Esophagus squamous epithelium (tissue), 4 donors: ENCODE data around the gene DEPDC4.

Experiments
- POLR2A ChIP-seq, 4 donors: fragments of 450-650 bp; IDR thresholded peaks; one replicate each; pipeline ENCODE4 v1.6.1; 2017; ENCODE audit warnings: antibody characterized with exemption in 4 of 4, mild to moderate bottlenecking in 4 of 4, moderate library complexity in 3 of 4
- TF ChIP-seq, protein P1 (sequence below), 6 experiments: fragments of 450-650 bp in 4 of 6; fragments of 200-600 bp in 2 of 6; sonication (generic) in 2 of 6; IDR thresholded peaks; one replicate each; pipeline ENCODE4 v1.5.1; 2016 to 2019; ENCODE audit warnings: antibody characterized with exemption in 6 of 6, mild to moderate bottlenecking in 4 of 6, moderate library complexity in 4 of 6

- TF ChIP-seq, protein P1, sequence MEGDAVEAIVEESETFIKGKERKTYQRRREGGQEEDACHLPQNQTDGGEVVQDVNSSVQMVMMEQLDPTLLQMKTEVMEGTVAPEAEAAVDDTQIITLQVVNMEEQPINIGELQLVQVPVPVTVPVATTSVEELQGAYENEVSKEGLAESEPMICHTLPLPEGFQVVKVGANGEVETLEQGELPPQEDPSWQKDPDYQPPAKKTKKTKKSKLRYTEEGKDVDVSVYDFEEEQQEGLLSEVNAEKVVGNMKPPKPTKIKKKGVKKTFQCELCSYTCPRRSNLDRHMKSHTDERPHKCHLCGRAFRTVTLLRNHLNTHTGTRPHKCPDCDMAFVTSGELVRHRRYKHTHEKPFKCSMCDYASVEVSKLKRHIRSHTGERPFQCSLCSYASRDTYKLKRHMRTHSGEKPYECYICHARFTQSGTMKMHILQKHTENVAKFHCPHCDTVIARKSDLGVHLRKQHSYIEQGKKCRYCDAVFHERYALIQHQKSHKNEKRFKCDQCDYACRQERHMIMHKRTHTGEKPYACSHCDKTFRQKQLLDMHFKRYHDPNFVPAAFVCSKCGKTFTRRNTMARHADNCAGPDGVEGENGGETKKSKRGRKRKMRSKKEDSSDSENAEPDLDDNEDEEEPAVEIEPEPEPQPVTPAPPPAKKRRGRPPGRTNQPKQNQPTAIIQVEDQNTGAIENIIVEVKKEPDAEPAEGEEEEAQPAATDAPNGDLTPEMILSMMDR (IDR thresholded peaks at IDR 0.05), result no peak
- TF ChIP-seq POLR2A (IDR thresholded peaks at IDR 0.05), result no peak
Measured at GRCh38 chr12:100253437-100253836, 13.4 kb downstream of the DEPDC4 start.
